HCT116 (cell line): ENCODE measurements around the gene ADD1. TPM values are rescaled to one million over a fixed set of nuclear protein-coding genes. Genes with fewer than 3 reads are reported as not detected.

ENCODE experiments used
- ATAC-seq: fragments of 200-7000 bp; cut with Tn5 transposase; 2 replicates; pipeline ENCODE4 v1.9.1; 2020; ENCODE audit warnings: mild to moderate bottlenecking, moderate library complexity
- BruUV-seq: library from RNA; stranded (reverse); fragments of 400-500 nt; replicated peaks from 2 replicates; lab custom pipeline; 2021; lab: Mats Ljungman, UMichigan
- CTCF ChIA-PET: fragments of 300-600 bp; sonication (Branson Sonifier 250); formaldehyde crosslinking; loops from one replicate; lab custom pipeline; 2021; ENCODE audit warnings: antibody characterized with exemption; lab: Charles Lee
- POLR2A ChIA-PET: fragments of 300-600, 350-600 bp; sonication (Branson Sonifier 250); formaldehyde crosslinking; loops from one replicate; lab custom pipeline; 2021; ENCODE audit warnings: antibody characterized with exemption; lab: Charles Lee
- RAD21 ChIA-PET, 2 experiments: fragments of 300-600 bp; sonication (Branson Sonifier 250); formaldehyde crosslinking; loops; one replicate each; lab custom pipeline; 2023; ENCODE audit warnings: low total read pairs in 2 of 2; ENCODE audit not compliant: uncharacterized antibody in 2 of 2, unreplicated experiment in 2 of 2, low non-redundant PET in 1 of 2; lab: Charles Lee
- DNase-seq: peaks from one replicate; pipeline ENCODE4 v3.0.0-alpha.2; 2010; ENCODE audit warnings: low read depth, low spot score
- H2AFZ ChIP-seq: fragments of 200-600 bp; shearing (Covaris generic), sonication (generic); 2 replicates; pipeline ENCODE4 v1.6.1; 2017; ENCODE audit warnings: low read depth, mixed run types, mixed read lengths, antibody characterized with exemption, low read length; ENCODE audit not compliant: poor library complexity, severe bottlenecking
- H3K27ac ChIP-seq: 2 replicates; pipeline ENCODE4 v1.5.1; 2012; ENCODE audit warnings: low read depth, low read length
- H3K27me3 ChIP-seq: fragments of 200-600 bp; sonication (generic); 2 replicates; pipeline ENCODE4 v1.6.1; 2016; ENCODE audit warnings: mixed run types, low read length, mixed read lengths; ENCODE audit not compliant: insufficient read depth
- H3K36me3 ChIP-seq, 2 experiments: fragments of 200-500 bp in 1 of 2; fragments of 200-600 bp in 1 of 2; sonication (Bioruptor generic) in 1 of 2; sonication (generic) in 1 of 2; 2 replicates each; pipeline versions ENCODE4 v1.5.1 to v1.6.1; 2014 to 2016; ENCODE audit warnings: low read length in 2 of 2, inconsistent platforms in 1 of 2, mixed read lengths in 1 of 2, mixed run types in 1 of 2; ENCODE audit not compliant: insufficient read depth in 2 of 2, control insufficient read depth in 1 of 2
- H3K4me1 ChIP-seq, 2 experiments: fragments of 200-600 bp in 1 of 2; sonication (generic) in 1 of 2; 2 replicates each; pipeline versions ENCODE4 v1.5.1 to v1.6.1; 2012 to 2017; ENCODE audit warnings: low read length in 2 of 2, inconsistent platforms in 1 of 2, mild to moderate bottlenecking in 1 of 2, mixed read lengths in 1 of 2, mixed run types in 1 of 2, moderate library complexity in 1 of 2; ENCODE audit not compliant: insufficient read depth in 2 of 2, control insufficient read depth in 1 of 2
- H3K4me2 ChIP-seq: fragments of 200-600 bp; sonication (generic); 2 replicates; pipeline ENCODE4 v1.6.1; 2017; ENCODE audit warnings: mixed run types, low read length, mixed read lengths
- H3K4me3 ChIP-seq, 2 experiments: fragments of 200-600 bp in 1 of 2; sonication (generic) in 1 of 2; replicated peaks in 1 of 2; 2 replicates each; pipeline ENCODE4 v1.5.1; 2011 to 2016; ENCODE audit warnings: low read length in 2 of 2, control low read depth in 1 of 2, low read depth in 1 of 2, mild to moderate bottlenecking in 1 of 2, mixed read lengths in 1 of 2, mixed run types in 1 of 2
- H3K79me2 ChIP-seq: fragments of 200-600 bp; sonication (generic); 2 replicates; pipeline ENCODE4 v1.6.1; 2017; ENCODE audit warnings: mild to moderate bottlenecking, mixed run types, low read length, moderate library complexity, mixed read lengths; ENCODE audit not compliant: insufficient read depth
- H3K9ac ChIP-seq: fragments of 200-600 bp; sonication (generic); 2 replicates; pipeline ENCODE4 v1.6.1; 2016; ENCODE audit warnings: low read length, mixed read lengths
- H3K9me2 ChIP-seq: fragments of 200-600 bp; sonication (generic), shearing (Covaris generic); 2 replicates; pipeline ENCODE4 v1.6.1; 2017; ENCODE audit warnings: mixed run types, mild to moderate bottlenecking, moderate library complexity; ENCODE audit not compliant: insufficient read depth
- H3K9me3 ChIP-seq, 2 experiments: fragments of 200-500 bp in 1 of 2; fragments of 200-600 bp in 1 of 2; sonication (Bioruptor generic) in 1 of 2; sonication (generic) in 1 of 2; 2 replicates each; pipeline ENCODE4 v1.6.1; 2014 to 2017; ENCODE audit warnings: low read length in 2 of 2, mixed read lengths in 2 of 2, inconsistent platforms in 1 of 2, low read depth in 1 of 2, mild to moderate bottlenecking in 1 of 2, mixed run types in 1 of 2, moderate library complexity in 1 of 2; ENCODE audit not compliant: control insufficient read depth in 1 of 2, insufficient read depth in 1 of 2
- H4K20me1 ChIP-seq: fragments of 200-600 bp; sonication (generic), shearing (Covaris generic); 2 replicates; pipeline ENCODE4 v1.6.1; 2017; ENCODE audit warnings: mixed run types, mild to moderate bottlenecking, moderate library complexity; ENCODE audit not compliant: insufficient read depth
- CBX3 ChIP-seq: IDR thresholded peaks from 2 replicates; pipeline ENCODE4 v1.6.1; 2012; ENCODE audit warnings: low read depth
- EGR1 ChIP-seq: IDR thresholded peaks from 2 replicates; pipeline ENCODE4 v1.6.1; 2012; ENCODE audit warnings: low read depth
- ELF1 ChIP-seq: IDR thresholded peaks from 2 replicates; pipeline ENCODE4 v1.6.1; 2012; ENCODE audit warnings: low read depth, borderline replicate concordance
- EZH2phosphoT487 ChIP-seq: fragments of 200-600 bp; IDR thresholded peaks from 2 replicates; pipeline ENCODE4 v1.6.1; 2018; ENCODE audit warnings: antibody characterized with exemption, borderline replicate concordance
- FOSL1 ChIP-seq: IDR thresholded peaks from 2 replicates; pipeline ENCODE4 v1.6.1; 2012; ENCODE audit warnings: low read depth
- JUND ChIP-seq: IDR thresholded peaks from 2 replicates; pipeline ENCODE4 v1.6.1; 2012
- POLR2A ChIP-seq: IDR thresholded peaks from 2 replicates; pipeline ENCODE4 v1.7.0; 2011; ENCODE audit warnings: borderline replicate concordance; ENCODE audit not compliant: insufficient read depth, insufficient read length; ENCODE audit errors: extremely low read depth
- SIN3A ChIP-seq: IDR thresholded peaks from 2 replicates; pipeline ENCODE4 v1.6.1; 2012; ENCODE audit warnings: low read depth
- TCF7L2 ChIP-seq: IDR thresholded peaks from 2 replicates; pipeline ENCODE4 v1.7.0; 2011; ENCODE audit warnings: borderline replicate concordance, inconsistent platforms; ENCODE audit not compliant: insufficient read depth, insufficient read length; ENCODE audit errors: extremely low read depth
- YY1 ChIP-seq: IDR thresholded peaks from 2 replicates; pipeline ENCODE4 v1.6.1; 2011; ENCODE audit warnings: low read length, low read depth, moderate library complexity, mild to moderate bottlenecking; ENCODE audit not compliant: insufficient replicate concordance; ENCODE audit errors: extremely low read depth
- ZFX ChIP-seq: fragments of 450-650 bp; IDR thresholded peaks from 2 replicates; pipeline ENCODE4 v1.6.1; 2017
- ZNF274 ChIP-seq: fragments of 200-500 bp; sonication (Bioruptor generic); IDR thresholded peaks from 2 replicates; pipeline ENCODE4 v1.6.1; 2014; ENCODE audit warnings: mild to moderate bottlenecking, low read depth, low read length, inconsistent platforms
- intact Hi-C: fragments of 100-400 bp; cut with micrococcal nuclease; formaldehyde crosslinking; loops from 2 replicates; pipeline ENCODE4 v1.10.0; 2022
- total RNA-seq: library from RNA; stranded (reverse); gene quantifications from one replicate; pipeline ENCODE4 v1.2.1, GENCODE V29; 2021; ENCODE audit not compliant: unreplicated experiment
- TF ChIP-seq, protein P1 (sequence below): IDR thresholded peaks from 2 replicates; pipeline ENCODE4 v1.6.1; 2012
- TF ChIP-seq, protein P2 (sequence below): IDR thresholded peaks from 2 replicates; pipeline ENCODE4 v1.6.1; 2011; ENCODE audit warnings: mild to moderate bottlenecking, low read length, moderate library complexity; ENCODE audit not compliant: insufficient replicate concordance; ENCODE audit errors: extremely low read depth

ADD1 gene
- total RNA-seq, 1 experiment from 2014 or later, result 139 TPM

GRCh38 chr4:2936773-2937145 is 93.1 kb downstream of the ADD1 start:
- H3K9me3 ChIP-seq, result no peaks in the 10 kb centered on the region
- POLR2A ChIA-PET, result interaction anchor here (1.5 to 1.8 kb wide), 2 partner anchors 12 to 27 kb away, joined by 3 to 4 read pairs; partner anchors contain the start of genes GRK4 and NOP14
- peaks cover 24 to 45% of the 10 kb centered on the region in 2 experiments for H3K4me1 ChIP-seq
- 0 out of 2 replicates have a peak, but pooled peaks have one; percentile 26 for TF ChIP-seq ZFX
- no peak for TF ChIP-seq EGR1
- TF ChIP-seq, all 23 proteins: peak for 1
- H3K9me2 ChIP-seq, result no peaks in the 10 kb centered on the region
- peak overlapping the region; percentile 74 for H3K4me2 ChIP-seq
- ATAC-seq (peak; percentile 26), DNase-seq (no peak)
- intact Hi-C loops, result no loop called here
- H3K4me3 ChIP-seq, result peak overlapping the region in 1 of 2 experiments; percentile 98; a peak in 2 of 4 replicates
- H2AFZ ChIP-seq, result no peak overlapping the region
- H4K20me1 ChIP-seq, result peaks cover 5% of the 10 kb centered on the region; the same call in 1 of the 2 replicates
- H3K36me3 ChIP-seq, result peaks cover 18 to 47% of the 10 kb centered on the region in 2 experiments
- peak overlapping the region; percentile 99 for H3K9ac ChIP-seq
- no peaks in the 10 kb centered on the region for H3K27me3 ChIP-seq
- no TSS peak for BruUV-seq
- ChIA-PET RAD21 (interaction anchor here in 1 of 2 experiments (2.1 kb wide), 1 partner anchor 173 kb away, joined by 5 read pairs; no protein-coding TSS in a partner anchor), CTCF (no interaction called here)
- H3K79me2 ChIP-seq, result peaks cover 45% of the 10 kb centered on the region
- peak overlapping the region; percentile 96 for H3K27ac ChIP-seq

DNA sequence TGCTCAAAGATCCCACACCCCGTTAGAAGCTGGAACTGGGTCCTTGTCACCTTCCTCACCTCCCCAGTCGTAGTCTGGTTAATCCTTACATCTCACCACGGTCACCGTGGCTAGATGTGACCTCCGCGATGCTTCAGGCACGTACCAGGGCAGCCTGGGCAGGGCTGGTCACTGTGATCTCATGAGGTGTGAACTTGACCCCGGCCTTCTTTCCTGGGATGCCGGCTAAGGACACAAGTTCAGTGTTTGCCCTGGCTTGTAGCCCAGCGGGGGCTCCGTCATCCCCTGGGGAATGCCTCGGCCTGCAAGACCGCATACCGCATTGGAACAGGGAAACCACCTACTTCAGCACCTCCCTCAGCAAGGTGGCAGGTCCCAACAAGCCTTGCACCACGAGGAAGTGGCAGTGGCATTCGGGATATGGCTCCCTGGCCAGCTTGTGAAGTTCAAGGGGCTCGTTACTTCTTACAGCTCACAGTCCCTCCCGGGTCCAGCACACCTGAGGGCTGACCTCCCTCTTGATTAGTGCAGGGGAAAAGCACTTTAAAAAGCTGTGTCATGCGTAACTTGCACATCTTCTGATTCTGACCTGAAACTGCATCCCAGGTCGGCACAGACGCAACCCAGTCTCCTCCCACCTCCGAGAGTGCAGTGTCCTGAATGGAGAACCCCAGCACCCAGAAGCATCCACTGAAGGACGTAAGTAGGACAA is 93.7 kb downstream of the ADD1 start:
- no TSS peak for BruUV-seq
- H2AFZ ChIP-seq, result no peak overlapping the region
- TF ChIP-seq, protein P1, sequence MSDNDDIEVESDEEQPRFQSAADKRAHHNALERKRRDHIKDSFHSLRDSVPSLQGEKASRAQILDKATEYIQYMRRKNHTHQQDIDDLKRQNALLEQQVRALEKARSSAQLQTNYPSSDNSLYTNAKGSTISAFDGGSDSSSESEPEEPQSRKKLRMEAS, result no peak
- TF ChIP-seq ELF1, result no peak
- TF ChIP-seq JUND, result no peak
- no peak for TF ChIP-seq SIN3A
- TF ChIP-seq POLR2A, result no peak
- TF ChIP-seq, protein P2, sequence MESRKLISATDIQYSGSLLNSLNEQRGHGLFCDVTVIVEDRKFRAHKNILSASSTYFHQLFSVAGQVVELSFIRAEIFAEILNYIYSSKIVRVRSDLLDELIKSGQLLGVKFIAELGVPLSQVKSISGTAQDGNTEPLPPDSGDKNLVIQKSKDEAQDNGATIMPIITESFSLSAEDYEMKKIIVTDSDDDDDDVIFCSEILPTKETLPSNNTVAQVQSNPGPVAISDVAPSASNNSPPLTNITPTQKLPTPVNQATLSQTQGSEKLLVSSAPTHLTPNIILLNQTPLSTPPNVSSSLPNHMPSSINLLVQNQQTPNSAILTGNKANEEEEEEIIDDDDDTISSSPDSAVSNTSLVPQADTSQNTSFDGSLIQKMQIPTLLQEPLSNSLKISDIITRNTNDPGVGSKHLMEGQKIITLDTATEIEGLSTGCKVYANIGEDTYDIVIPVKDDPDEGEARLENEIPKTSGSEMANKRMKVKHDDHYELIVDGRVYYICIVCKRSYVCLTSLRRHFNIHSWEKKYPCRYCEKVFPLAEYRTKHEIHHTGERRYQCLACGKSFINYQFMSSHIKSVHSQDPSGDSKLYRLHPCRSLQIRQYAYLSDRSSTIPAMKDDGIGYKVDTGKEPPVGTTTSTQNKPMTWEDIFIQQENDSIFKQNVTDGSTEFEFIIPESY, result peak; percentile 36
- TF ChIP-seq TCF7L2, result no peak
- TF ChIP-seq EGR1, result no peak
- TF ChIP-seq YY1, result peak; percentile 33
- TF ChIP-seq ZNF274, result no peak
- TF ChIP-seq CBX3, result no peak
- no peak for TF ChIP-seq FOSL1
- no peak for TF ChIP-seq EZH2phosphoT487

More for the DNA sequence above, 93.7 kb downstream of the ADD1 start:
- Histone ChIP-seq H3K4me3 (peak overlapping the region in 1 of 2 experiments; percentile 98; a peak in 2 of 4 replicates), H3K9me2 (no peaks in the 10 kb centered on the region), H3K9ac (peak overlapping the region; percentile 99), H3K27me3 (no peaks in the 10 kb centered on the region), H3K4me2 (peak overlapping the region; percentile 74), H4K20me1 (peaks cover 5% of the 10 kb centered on the region; the same call in 1 of the 2 replicates), H3K4me1 (peaks cover 24 to 45% of the 10 kb centered on the region in 2 experiments), H3K9me3 (no peaks in the 10 kb centered on the region), H3K79me2 (peaks cover 41% of the 10 kb centered on the region), H3K27ac (peak overlapping the region; percentile 96), H3K36me3 (peaks cover 21 to 53% of the 10 kb centered on the region in 2 experiments)
- CTCF ChIA-PET, result interaction anchor here (0.9 kb wide), 1 partner anchor 16 kb away, joined by 3 read pairs; no protein-coding TSS in a partner anchor
- RAD21 ChIA-PET, result interaction anchor here in 1 of 2 experiments (2.1 kb wide), 1 partner anchor 173 kb away, joined by 5 read pairs; no protein-coding TSS in a partner anchor
- POLR2A ChIA-PET, result interaction anchor here (1.5 to 1.8 kb wide), 2 partner anchors 11 to 26 kb away, joined by 3 to 4 read pairs; partner anchors contain the start of genes GRK4 and NOP14
- intact Hi-C loops, result no loop called here
- ATAC-seq (peak; percentile 39), DNase-seq (peak; percentile 68)
